Heart left ventricle (tissue), 16 donors: Measurements from ENCODE around the gene TBRG1. TPM values are rescaled to one million over a fixed set of nuclear protein-coding genes. Genes with fewer than 3 reads are reported as not detected.

Source experiments
- ATAC-seq, 4 donors: fragments of 200-7000 bp; cut with Tn5 transposase; one replicate each; pipeline ENCODE4 v1.9.1; 2020 to 2022; ENCODE audit warnings: moderate library complexity in 4 of 4, mild to moderate bottlenecking in 3 of 4, moderate number of reproducible peaks in 1 of 4
- DNase-seq, 5 donors: peaks; one replicate each; pipeline ENCODE4 v3.0.0-alpha.2; 2020
- H3K27ac ChIP-seq, 12 donors: fragments of 200-600 bp; sonication (generic) in 4 of 12; one replicate each; pipeline versions ENCODE4 v1.5.0 to v1.8.0; 2016 to 2022; ENCODE audit warnings: mild to moderate bottlenecking in 2 of 12
- H3K27me3 ChIP-seq, 9 donors: fragments of 200-600 bp; sonication (generic) in 2 of 9; one replicate each; pipeline versions ENCODE4 v1.5.1 to v1.8.0; 2016 to 2022; ENCODE audit warnings: mild to moderate bottlenecking in 3 of 9
- H3K36me3 ChIP-seq, 9 donors: fragments of 200-600 bp; sonication (generic) in 2 of 9; one replicate each; pipeline versions ENCODE4 v1.5.0 to v1.8.0; 2018 to 2022; ENCODE audit warnings: mild to moderate bottlenecking in 2 of 9
- H3K4me1 ChIP-seq, 12 donors: fragments of 200-600 bp; sonication (generic) in 4 of 12; one replicate each; pipeline versions ENCODE4 v1.5.0 to v1.8.0; 2016 to 2022; ENCODE audit warnings: mild to moderate bottlenecking in 3 of 12
- H3K4me3 ChIP-seq, 12 donors: fragments of 200-600 bp; sonication (generic) in 4 of 12; one replicate each; pipeline versions ENCODE4 v1.5.0 to v1.8.0; 2017 to 2022; ENCODE audit warnings: mild to moderate bottlenecking in 9 of 12, moderate library complexity in 4 of 12
- H3K9me3 ChIP-seq, 12 donors: fragments of 200-600 bp; sonication (generic) in 4 of 12; one replicate each; pipeline versions ENCODE4 v1.5.0 to v1.8.0; 2016 to 2022; ENCODE audit warnings: mild to moderate bottlenecking in 1 of 12
- POLR2A ChIP-seq, 2 donors: fragments of 450-650 bp; IDR thresholded peaks; one replicate each; pipeline ENCODE4 v1.6.1; 2017; ENCODE audit warnings: antibody characterized with exemption in 2 of 2, mild to moderate bottlenecking in 2 of 2, moderate library complexity in 2 of 2
- WGBS, 4 donors: extraction: QIAGEN DNeasy Blood & Tissue Kit in 2 of 4; methylation state at CpG; one replicate each; pipeline versions ENCODE4 v1.1.5 to v1.1.7; 2013 to 2018; 5-methylcytosine and 5-hydroxymethylcytosine counted together
- intact Hi-C, 10 donors: fragments of 100-400 bp; cut with DNase I; formaldehyde crosslinking; loops; one replicate each; pipeline versions ENCODE4 v1.11.1 to v1.14.2; 2022
- polyA plus RNA-seq, 2 donors: library from polyadenylated mRNA; stranded (reverse); fragments of 200-250 nt; gene quantifications; one replicate each; pipeline ENCODE4 v1.2.3, GENCODE V29; 2013
- total RNA-seq, 9 donors: library from RNA; depleted of rRNA in 2 of 9; stranded (reverse); fragments of >200 nt in 2 of 9; fragmentation: NEBNext Ultra II Directional in 3 of 9; extraction: Animal tissue kit (Norgen Biotek cat#: 25700) in 3 of 9; gene quantifications; one replicate each; pipeline versions ENCODE4 v1.1.0 to v1.2.4, GENCODE V29; 2016 to 2023
- TF ChIP-seq, protein P1 (sequence below), 12 donors: fragments of 200-600 bp; sonication (generic) in 4 of 12; IDR thresholded peaks; one replicate each; pipeline versions ENCODE4 v1.5.0 to v1.8.0; 2018 to 2022; ENCODE audit warnings: antibody characterized with exemption in 12 of 12, mild to moderate bottlenecking in 5 of 12
- donor health status: ischemic (EF 13 %, LVEDD 7.1; RV severe dilation, severe dysfunction).
- donor health status: healthy with polysubstance abuse.
- donor health status: DM: no; HTN: yes; CAD: no.
- donor health status: DM: no; HTN: no; CAD: no.
- donor health status: ischemic (EF 25% LVEDD 6.9; RV normal size, moderate dysfunction).
- donor health status: ischemic (EF 25% LVEDD 5.7; RV mildly dilated, moderate dysfunction).
- donor health status: healthy.
- donor health status: DM: yes; HTN: yes; CAD: no.
- donor health status: ischemic (EF 35%, LVEDD 5.7; RV mildly dilated, moderate dysfunction).
- donor health status: nonischemic (EF 11% LVEDD 7.7; RV severe dilation, severe dysfunction).
- donor health status: DM: yes; HTN: yes; CAD: no.
- donor health status: PGD.
- donor health status: ischemic (EF 29% LVEDD 5.4; RV normal size, mild dysfunction).
- donor health status: nonischemic (EF 23%, LVEDD 6.1; RV moderate dilation, normal function).

Gene TBRG1
- total and polyA plus RNA-seq, 11 donors = 12.0 to 27.2 (median 19.8) TPM

DNA sequence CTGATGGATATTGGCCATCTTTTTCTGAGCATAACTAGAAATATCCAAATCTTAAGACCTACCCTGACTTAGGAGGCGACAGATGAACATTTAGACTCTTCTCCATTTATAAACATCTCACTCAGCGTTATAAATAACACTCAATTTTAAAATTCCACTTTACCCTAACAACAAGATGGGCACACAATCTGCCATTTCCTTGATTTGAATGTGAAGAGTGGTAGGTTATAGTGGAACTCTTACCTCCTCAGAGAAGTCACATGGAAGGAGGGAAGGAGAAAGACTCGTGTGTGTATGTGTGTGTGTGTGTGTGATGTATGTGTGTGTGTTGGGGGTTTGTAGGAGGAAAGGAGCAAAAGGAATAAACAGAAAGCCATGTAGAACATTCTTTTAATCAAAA lies 35.8 kb downstream of the TBRG1 start:
- no peaks in the 10 kb centered on the region for H3K9me3 ChIP-seq
- H3K4me3 ChIP-seq = no peak overlapping the region
- intact Hi-C loops = loop anchor here in 1 of 10 donors (5.0 kb wide), 1 partner anchor 119 kb away; no protein-coding TSS in a partner anchor
- no peak for DNase-seq
- peaks cover 0 to 40% (median 19%) of the 10 kb centered on the region in 9 donors for H3K36me3 ChIP-seq
- no peaks in the 10 kb centered on the region for H3K27me3 ChIP-seq
- no peak for TF ChIP-seq POLR2A (IDR thresholded peaks at IDR 0.05)
- TF ChIP-seq, protein P1, sequence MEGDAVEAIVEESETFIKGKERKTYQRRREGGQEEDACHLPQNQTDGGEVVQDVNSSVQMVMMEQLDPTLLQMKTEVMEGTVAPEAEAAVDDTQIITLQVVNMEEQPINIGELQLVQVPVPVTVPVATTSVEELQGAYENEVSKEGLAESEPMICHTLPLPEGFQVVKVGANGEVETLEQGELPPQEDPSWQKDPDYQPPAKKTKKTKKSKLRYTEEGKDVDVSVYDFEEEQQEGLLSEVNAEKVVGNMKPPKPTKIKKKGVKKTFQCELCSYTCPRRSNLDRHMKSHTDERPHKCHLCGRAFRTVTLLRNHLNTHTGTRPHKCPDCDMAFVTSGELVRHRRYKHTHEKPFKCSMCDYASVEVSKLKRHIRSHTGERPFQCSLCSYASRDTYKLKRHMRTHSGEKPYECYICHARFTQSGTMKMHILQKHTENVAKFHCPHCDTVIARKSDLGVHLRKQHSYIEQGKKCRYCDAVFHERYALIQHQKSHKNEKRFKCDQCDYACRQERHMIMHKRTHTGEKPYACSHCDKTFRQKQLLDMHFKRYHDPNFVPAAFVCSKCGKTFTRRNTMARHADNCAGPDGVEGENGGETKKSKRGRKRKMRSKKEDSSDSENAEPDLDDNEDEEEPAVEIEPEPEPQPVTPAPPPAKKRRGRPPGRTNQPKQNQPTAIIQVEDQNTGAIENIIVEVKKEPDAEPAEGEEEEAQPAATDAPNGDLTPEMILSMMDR (IDR thresholded peaks at IDR 0.05) = no peak
- 84 to 91% (median 88%) methylated on average over 3 of the region's 3 CpGs for WGBS, 4 donors
- no peaks in the 10 kb centered on the region for H3K4me1 ChIP-seq
- H3K27ac ChIP-seq = no peak overlapping the region
- no peak for ATAC-seq

DNA sequence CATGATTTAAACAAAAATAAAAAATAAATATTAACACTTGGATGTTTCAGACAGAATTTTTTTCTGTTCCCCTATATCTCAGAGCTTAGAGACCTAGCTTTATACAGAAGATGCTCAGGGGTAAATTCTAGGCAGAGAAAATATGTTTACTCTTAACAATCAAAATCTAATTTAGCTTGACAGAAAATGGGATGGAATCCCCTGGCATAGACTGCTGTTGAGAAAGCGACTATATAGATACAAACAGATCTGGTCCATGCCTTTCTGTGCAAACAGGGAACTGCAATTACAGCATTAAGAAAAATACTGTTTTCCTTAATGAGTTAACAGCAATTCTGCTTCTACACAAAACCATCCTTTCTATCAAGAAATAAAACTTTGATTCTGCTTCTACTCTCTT lies 36.3 kb downstream of the TBRG1 start:
- Histone ChIP-seq H3K36me3 (peaks cover 0 to 43% (median 17%) of the 10 kb centered on the region in 9 donors), H3K9me3 (no peaks in the 10 kb centered on the region)
- WGBS, 4 donors = 89 to 97% (median 95%) methylated on average over 1 of the region's 1 CpG

DNA sequence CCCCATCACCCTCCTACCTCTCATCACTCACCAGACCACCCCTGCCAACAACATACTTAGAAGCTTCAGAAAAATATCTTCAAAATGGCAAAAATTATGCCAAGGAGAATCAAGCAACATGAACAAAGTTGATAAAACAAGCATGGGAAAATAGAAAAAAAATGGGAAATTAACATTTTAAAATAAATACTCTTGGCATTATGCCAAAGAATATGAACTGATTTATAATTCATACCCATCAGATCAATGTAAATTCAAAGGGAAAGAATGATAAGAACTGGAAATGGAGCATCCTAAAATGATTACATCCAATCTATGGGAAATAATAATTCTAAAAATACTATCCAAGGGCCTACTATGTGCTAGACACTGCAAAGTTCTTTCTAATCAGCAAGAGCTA lies 38.9 kb downstream of the TBRG1 start:
- intact Hi-C loops = loop anchor here in 2 of 10 donors (10.0 kb wide), 2 partner anchors 133 to 203 kb away; partner anchors contain the start of gene ROBO3 (in 1 of the 2)

More for the DNA sequence above, 36.3 kb downstream of the TBRG1 start:
- H3K27ac ChIP-seq = no peak overlapping the region
- H3K4me3 ChIP-seq = no peak overlapping the region
- intact Hi-C loops = loop anchor here in 1 of 10 donors (5.0 kb wide), 1 partner anchor 118 kb away; no protein-coding TSS in a partner anchor
- no peaks in the 10 kb centered on the region for H3K27me3 ChIP-seq
- no peaks in the 10 kb centered on the region for H3K4me1 ChIP-seq
- DNase-seq (no peak), ATAC-seq (no peak)
- TF ChIP-seq POLR2A (IDR thresholded peaks at IDR 0.05) = no peak
- TF ChIP-seq, protein P1 (IDR thresholded peaks at IDR 0.05) = no peak

DNA sequence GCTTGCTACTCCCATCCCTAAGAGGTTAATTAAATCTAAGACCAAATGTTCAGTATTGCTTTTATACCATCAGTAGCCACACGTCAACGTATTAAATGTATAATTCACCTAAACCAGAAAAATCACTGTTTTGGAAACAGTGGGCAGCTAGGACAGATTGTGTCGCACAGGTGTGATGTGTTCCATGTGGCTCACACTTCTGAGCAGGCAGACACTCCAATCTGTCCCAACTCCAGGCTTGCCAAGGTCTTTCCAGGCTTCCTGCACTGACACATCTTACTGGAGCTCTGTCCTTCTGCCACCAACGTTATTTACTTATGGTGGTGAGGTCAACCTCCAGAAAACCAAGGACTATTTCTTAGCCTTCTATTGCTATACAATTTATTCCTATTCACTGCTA lies 39.4 kb downstream of the TBRG1 start:
- WGBS, 4 donors = 83 to 86% (median 83%) methylated on average over 4 of the region's 4 CpGs
- Histone ChIP-seq H3K9me3 (no peaks in the 10 kb centered on the region), H3K27ac (no peak overlapping the region), H3K27me3 (no peaks in the 10 kb centered on the region), H3K4me3 (no peak overlapping the region), H3K36me3 (peaks cover 0 to 71% (median 29%) of the 10 kb centered on the region in 9 donors), H3K4me1 (no peaks in the 10 kb centered on the region)
- ATAC-seq (no peak), DNase-seq (no peak)
- intact Hi-C loops = loop anchor here in 2 of 10 donors (10.0 kb wide), 2 partner anchors 133 to 203 kb away; partner anchors contain the start of gene ROBO3 (in 1 of the 2)
- no peak for TF ChIP-seq POLR2A (IDR thresholded peaks at IDR 0.05)
- TF ChIP-seq, protein P1 (IDR thresholded peaks at IDR 0.05) = no peak

More for the DNA sequence above, 38.9 kb downstream of the TBRG1 start:
- DNase-seq (no peak), ATAC-seq (no peak)
- Histone ChIP-seq H3K27me3 (no peaks in the 10 kb centered on the region), H3K4me3 (no peak overlapping the region), H3K9me3 (no peaks in the 10 kb centered on the region), H3K27ac (no peak overlapping the region), H3K4me1 (no peaks in the 10 kb centered on the region), H3K36me3 (peaks cover 0 to 68% (median 26%) of the 10 kb centered on the region in 9 donors)
- TF ChIP-seq POLR2A (IDR thresholded peaks at IDR 0.05) = no peak
- TF ChIP-seq, protein P1 (IDR thresholded peaks at IDR 0.05) = no peak
